Rectal smooth muscle tissue (tissue), 1 donor: ENCODE results near the gene ANO3.

ENCODE experiments used
- H3K27ac ChIP-seq: one replicate; pipeline ENCODE4 v1.7.0; 2013; ENCODE audit warnings: low read depth, low read length, inconsistent platforms
- H3K27me3 ChIP-seq: one replicate; pipeline ENCODE4 v1.7.0; 2013; ENCODE audit warnings: low read length; ENCODE audit not compliant: control insufficient read depth, insufficient read depth
- H3K36me3 ChIP-seq: one replicate; pipeline ENCODE4 v1.7.0; 2013; ENCODE audit warnings: low read length; ENCODE audit not compliant: control insufficient read depth, insufficient read depth
- H3K4me1 ChIP-seq: one replicate; pipeline ENCODE4 v1.7.0; 2013; ENCODE audit warnings: low read length; ENCODE audit not compliant: control insufficient read depth, insufficient read depth
- H3K4me3 ChIP-seq: one replicate; pipeline ENCODE4 v1.7.0; 2013; ENCODE audit warnings: low read length
- H3K9ac ChIP-seq: one replicate; pipeline ENCODE4 v1.7.0; 2013; ENCODE audit warnings: low read length

The ANO3 gene

DNA sequence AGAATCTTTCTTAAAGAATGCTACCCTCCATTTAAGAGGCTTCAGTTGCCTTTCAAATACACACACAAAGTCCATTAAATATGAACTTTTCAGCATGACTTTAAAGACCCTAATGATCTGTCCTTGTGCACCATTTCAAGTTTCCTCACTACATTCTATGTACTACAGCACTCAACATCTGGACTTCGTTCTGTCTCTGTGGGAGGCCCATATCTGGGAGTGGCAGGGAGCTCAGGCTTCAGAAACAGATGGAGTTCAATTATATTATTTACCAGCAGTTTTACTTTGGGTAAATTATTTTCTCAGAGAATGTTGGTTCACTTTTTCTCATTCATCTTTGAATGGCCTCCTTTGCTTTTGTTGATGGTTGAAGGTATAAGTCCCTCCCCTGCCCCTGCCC is 67.4 kb downstream of the ANO3 start:
- H3K4me1 ChIP-seq = no peaks in the 10 kb centered on the region
- H3K27me3 ChIP-seq = no peaks in the 10 kb centered on the region
- H3K4me3 ChIP-seq = no peak overlapping the region
- H3K27ac ChIP-seq = no peak overlapping the region
- no peak overlapping the region for H3K9ac ChIP-seq
- no peaks in the 10 kb centered on the region for H3K36me3 ChIP-seq

DNA sequence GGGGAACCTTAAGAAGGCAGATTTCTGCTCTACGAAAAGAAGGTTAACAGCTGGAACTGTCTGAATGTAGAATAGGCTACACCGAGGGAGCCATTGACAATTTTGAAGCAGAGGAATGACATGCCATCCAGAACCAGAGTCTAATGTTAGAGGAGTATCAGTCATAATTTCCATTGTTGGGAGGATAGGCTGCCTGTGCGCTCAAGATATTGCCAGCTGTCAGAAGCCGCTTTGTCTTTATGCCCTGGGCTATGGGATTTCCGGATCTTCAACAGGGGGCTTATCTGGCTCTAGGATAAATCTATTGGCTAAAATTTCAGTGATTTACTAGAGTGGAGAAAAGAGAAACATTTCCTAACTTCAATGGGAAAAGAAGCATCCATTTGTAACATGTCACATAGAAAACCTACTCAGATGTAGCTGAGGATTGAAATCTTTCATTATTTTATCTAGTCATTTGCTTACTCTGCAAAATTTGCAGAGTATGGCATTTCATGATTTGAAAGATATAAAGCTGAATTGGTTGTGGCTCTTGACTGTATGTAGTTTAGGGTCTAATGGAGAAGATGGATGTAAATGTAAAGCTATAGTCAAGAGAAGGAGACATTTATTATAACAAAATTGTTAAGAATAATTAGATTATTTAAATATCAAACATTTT is 78.9 kb downstream of the ANO3 start:
- Histone ChIP-seq H3K27me3 (no peaks in the 10 kb centered on the region), H3K36me3 (no peaks in the 10 kb centered on the region), H3K27ac (no peak overlapping the region), H3K4me1 (no peaks in the 10 kb centered on the region), H3K4me3 (no peak overlapping the region), H3K9ac (no peak overlapping the region)

DNA sequence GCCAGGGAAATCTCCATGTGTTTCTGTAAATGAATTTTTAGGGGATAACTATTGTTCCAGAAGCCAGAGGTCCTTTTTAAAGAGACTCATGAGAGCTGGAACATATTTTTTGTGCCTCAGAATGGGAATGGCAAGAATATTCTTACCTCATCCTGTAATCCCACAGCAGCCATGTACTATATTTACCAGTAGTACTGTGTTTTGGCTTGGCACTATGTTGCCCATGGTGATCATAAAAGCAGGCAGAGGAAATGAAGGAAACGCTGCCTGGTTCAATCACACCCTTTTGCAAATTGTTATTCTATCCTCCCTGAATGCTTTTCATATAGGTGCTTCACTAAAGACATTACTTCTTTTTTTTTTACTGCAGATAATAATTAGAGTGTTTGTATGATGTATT is 81.0 kb downstream of the ANO3 start:
- no peaks in the 10 kb centered on the region for H3K36me3 ChIP-seq
- H3K27me3 ChIP-seq = no peaks in the 10 kb centered on the region
- no peak overlapping the region for H3K4me3 ChIP-seq
- no peak overlapping the region for H3K27ac ChIP-seq
- H3K4me1 ChIP-seq = no peaks in the 10 kb centered on the region
- H3K9ac ChIP-seq = no peak overlapping the region

DNA sequence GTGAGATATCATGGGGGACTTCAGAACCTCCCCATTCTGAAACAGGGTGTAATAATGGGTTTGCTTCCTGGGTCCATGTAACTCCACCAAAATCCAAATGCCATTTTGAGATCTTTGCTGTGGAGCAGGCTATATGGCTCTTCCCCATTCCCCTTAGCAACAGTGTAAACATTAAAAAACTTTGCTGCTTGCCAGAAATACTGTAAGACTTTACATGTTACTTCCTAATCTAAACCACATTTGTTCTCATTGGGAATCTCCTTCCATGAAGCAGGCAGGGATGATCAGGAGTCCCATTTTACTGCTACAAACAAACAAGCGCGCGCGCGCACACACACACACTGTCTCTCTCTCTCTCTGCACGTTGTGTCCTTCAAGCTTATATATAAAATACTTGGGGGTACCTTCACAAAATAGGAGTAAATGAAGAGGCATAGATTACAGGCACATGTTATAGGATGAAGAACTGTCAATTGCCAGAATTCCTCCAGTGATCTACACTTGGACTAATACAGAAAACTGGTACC is 86.5 kb downstream of the ANO3 start:
- Histone ChIP-seq H3K4me3 (no peak overlapping the region), H3K27ac (no peak overlapping the region), H3K36me3 (no peaks in the 10 kb centered on the region), H3K9ac (no peak overlapping the region), H3K4me1 (no peaks in the 10 kb centered on the region), H3K27me3 (no peaks in the 10 kb centered on the region)

DNA sequence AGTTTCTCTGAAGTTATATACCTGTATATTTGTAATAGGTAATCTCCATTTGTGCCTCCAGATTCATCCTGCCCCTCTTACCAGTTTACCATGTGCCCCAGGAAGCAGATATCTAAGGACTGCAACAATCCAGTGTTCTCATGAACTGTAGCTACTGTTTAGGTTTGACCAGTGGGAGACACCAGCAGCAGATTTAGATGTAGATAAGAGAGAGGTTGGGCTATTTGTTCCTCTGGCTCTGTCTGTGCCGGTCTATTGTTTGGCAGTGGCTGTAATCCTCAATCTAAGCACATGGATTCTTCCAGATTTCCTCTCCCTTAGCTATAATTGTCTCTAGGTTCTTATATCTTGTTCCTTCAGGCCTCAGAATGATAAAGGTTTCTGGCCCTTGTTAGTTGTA is 88.4 kb downstream of the ANO3 start:
- no peak overlapping the region for H3K27ac ChIP-seq
- H3K4me1 ChIP-seq = no peaks in the 10 kb centered on the region
- H3K4me3 ChIP-seq = no peak overlapping the region
- H3K9ac ChIP-seq = no peak overlapping the region
- no peaks in the 10 kb centered on the region for H3K36me3 ChIP-seq
- no peaks in the 10 kb centered on the region for H3K27me3 ChIP-seq

DNA sequence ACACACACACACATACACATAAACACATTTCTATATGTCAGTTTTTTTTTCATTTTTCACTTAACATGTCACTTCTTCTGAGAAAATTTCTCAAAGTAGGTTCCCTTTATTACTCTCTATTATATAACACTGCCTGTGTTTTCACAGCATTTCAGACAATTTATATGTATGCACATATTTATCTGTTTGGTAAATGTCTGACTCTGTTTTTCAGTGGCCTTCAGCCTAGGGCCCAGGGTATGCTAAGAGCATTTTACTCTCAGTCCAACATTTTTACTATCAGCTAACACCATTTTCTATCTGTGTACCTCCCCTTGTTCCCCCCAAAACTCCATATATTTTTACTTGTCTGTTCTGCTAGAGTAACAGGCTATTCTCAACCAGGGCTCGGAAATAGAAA is 92.3 kb downstream of the ANO3 start:
- Histone ChIP-seq H3K4me1 (no peaks in the 10 kb centered on the region), H3K9ac (no peak overlapping the region), H3K36me3 (no peaks in the 10 kb centered on the region)

DNA sequence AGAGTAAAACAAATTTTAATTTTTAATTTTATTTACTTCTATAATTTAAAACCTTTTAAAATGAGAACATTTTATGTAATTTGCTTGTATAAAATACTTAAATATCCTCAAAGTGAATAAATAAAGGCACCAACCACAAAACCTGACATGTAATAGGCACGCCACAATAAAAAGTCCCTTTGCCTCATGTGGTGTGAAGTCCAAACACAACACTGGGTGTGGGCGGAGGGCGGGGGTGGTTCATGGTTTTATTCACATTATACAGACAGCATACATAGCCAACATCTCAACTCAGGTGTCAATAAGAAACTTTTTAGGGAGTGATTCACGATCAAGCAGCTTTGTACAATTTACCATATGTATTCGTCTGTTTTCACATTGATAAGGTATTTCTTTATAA is 107.9 kb downstream of the ANO3 start:
- no peak overlapping the region for H3K27ac ChIP-seq
- H3K4me1 ChIP-seq = no peaks in the 10 kb centered on the region
- H3K4me3 ChIP-seq = no peak overlapping the region
- no peaks in the 10 kb centered on the region for H3K36me3 ChIP-seq
- H3K27me3 ChIP-seq = no peaks in the 10 kb centered on the region
- H3K9ac ChIP-seq = no peak overlapping the region

More for the DNA sequence above, 92.3 kb downstream of the ANO3 start:
- Histone ChIP-seq H3K27ac (no peak overlapping the region), H3K27me3 (no peaks in the 10 kb centered on the region), H3K4me3 (no peak overlapping the region)

DNA sequence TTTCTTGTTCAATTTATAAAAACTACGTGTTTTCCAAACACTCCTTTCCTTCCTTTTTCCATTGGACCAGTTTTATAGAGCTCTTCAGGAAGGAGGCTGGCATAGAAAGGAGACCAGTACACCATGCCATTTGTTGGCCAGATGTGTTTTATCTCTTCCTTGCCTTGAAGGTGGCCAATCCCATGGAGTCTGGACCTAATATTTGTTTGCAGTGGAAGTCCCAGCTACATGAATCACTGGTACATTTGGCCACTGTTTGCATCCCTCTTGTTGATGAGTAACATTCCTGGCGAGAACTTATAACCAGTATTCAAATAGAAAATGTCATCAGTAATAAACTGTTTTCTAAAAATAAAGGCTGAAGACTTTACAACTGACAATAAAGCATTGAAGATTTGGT is 110.2 kb downstream of the ANO3 start:
- Histone ChIP-seq H3K27ac (no peak overlapping the region), H3K9ac (no peak overlapping the region), H3K4me3 (no peak overlapping the region), H3K36me3 (no peaks in the 10 kb centered on the region), H3K4me1 (no peaks in the 10 kb centered on the region), H3K27me3 (no peaks in the 10 kb centered on the region)

DNA sequence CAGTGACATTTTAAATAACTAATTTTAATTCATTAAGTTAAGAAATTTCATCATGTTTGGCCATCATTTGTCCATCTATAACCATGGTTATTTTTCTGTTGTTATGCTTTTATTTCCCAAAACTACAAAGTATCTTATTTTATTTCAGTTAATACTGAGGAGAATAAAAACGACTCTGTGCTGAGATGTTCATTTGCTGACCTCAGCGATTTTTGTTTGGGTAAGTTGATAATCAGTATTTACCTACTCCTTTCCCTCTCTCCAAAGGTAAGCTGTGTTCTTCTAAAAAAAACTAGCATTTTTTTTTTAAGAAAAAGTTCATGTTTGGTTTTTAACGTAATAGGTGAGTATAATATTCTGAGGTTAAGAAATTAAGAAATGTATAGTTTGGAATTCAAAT is 111.7 kb downstream of the ANO3 start:
- Histone ChIP-seq H3K9ac (no peak overlapping the region), H3K27me3 (no peaks in the 10 kb centered on the region), H3K27ac (no peak overlapping the region), H3K36me3 (no peaks in the 10 kb centered on the region), H3K4me1 (no peaks in the 10 kb centered on the region), H3K4me3 (no peak overlapping the region)

DNA sequence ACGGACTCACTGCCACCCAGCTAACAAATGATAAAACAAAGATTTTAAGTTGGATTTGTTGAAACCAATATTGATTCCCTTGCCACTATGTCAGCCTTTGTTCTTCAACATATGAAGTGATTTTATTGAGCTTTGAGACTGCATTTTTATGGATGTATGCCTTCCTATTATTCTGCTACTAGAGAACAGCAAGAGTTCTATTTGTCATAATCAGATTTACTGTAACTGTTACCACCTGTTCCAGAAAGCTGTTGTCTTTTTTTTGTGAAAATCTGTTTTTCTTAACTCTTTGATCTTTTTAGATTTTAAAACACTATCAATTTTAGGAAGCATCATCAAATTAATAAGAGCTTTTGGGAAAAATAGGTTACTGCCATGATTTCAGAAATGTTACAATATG is 125.7 kb downstream of the ANO3 start:
- H3K27me3 ChIP-seq = no peaks in the 10 kb centered on the region
- H3K9ac ChIP-seq = no peak overlapping the region
- no peak overlapping the region for H3K4me3 ChIP-seq
- H3K36me3 ChIP-seq = no peaks in the 10 kb centered on the region
- no peaks in the 10 kb centered on the region for H3K4me1 ChIP-seq
- no peak overlapping the region for H3K27ac ChIP-seq

DNA sequence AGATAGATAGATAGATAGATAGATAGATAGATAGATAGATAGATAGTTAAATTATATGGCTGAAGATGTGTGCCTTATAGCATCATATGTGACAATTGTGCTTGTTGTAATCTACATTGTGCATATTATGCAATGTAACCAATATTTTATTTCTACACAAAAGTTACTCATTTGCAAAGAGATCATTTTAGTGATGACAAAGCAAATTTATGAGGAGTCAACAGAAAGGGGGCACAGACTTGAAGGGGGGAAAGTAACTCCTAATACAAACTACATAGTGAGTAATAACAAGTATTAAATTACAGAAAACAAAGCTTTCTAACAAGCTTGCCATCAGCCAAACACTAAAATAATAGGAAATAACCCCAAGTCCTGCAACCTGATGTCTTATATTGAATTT is 133.3 kb downstream of the ANO3 start:
- Histone ChIP-seq H3K36me3 (no peaks in the 10 kb centered on the region), H3K27ac (no peak overlapping the region), H3K4me3 (no peak overlapping the region), H3K27me3 (no peaks in the 10 kb centered on the region), H3K4me1 (no peaks in the 10 kb centered on the region), H3K9ac (no peak overlapping the region)

DNA sequence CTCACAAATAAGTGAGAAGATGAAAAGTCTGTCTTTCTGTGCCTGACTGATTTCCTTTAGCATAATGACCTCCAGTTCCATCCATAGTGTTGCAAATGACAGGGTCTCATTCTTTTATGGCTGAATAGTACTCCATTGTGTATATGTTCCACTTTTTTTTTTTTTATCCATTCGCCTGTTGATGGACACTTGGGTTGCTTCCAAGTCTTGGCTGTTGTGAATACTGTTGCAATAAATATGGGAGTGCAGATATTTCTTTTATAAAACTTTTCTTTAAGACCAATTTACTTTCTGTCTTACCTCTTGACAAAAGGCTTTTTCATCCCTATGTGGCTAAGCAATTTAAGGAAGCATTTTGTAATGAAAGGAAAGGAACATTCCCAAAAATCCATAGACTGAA is 135.6 kb downstream of the ANO3 start:
- Histone ChIP-seq H3K27me3 (no peaks in the 10 kb centered on the region), H3K36me3 (no peaks in the 10 kb centered on the region), H3K9ac (no peak overlapping the region), H3K4me3 (no peak overlapping the region), H3K27ac (no peak overlapping the region), H3K4me1 (no peaks in the 10 kb centered on the region)

DNA sequence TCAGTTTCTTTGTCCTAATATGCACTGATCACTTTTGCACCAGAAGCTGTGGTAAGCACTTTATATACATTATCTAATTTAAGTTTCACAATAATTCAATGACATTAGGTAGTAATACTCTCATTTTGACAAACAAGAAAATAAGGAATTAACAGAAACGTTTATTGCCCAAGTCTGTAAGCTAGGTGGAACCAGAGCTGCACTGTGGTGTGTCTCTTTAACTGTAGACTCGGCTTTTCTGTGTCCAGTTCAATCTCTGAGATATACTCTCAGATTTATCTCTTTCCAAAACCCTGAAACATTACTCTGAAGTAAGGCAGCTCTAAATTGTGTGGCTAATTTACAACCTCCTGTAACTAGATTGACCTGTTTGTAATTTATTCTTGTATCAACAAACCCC is 139.1 kb downstream of the ANO3 start:
- Histone ChIP-seq H3K9ac (no peak overlapping the region), H3K27me3 (no peaks in the 10 kb centered on the region), H3K36me3 (no peaks in the 10 kb centered on the region), H3K4me1 (no peaks in the 10 kb centered on the region), H3K27ac (no peak overlapping the region), H3K4me3 (no peak overlapping the region)
